HEK293 (cell line): ENCODE results near the gene TENT4B.

ENCODE experiments used
- FEZF1 ChIP-seq: fragments of 450-650 bp; formaldehyde crosslinking; IDR thresholded peaks from 2 replicates; pipeline ENCODE4 v1.5.1; 2016; ENCODE audit warnings: missing biosample characterization, missing genetic modification characterization
- GFI1B ChIP-seq: fragments of 450-650 bp; formaldehyde crosslinking; IDR thresholded peaks from 2 replicates; pipeline ENCODE4 v1.5.1; 2016; ENCODE audit warnings: missing biosample characterization, missing genetic modification characterization
- IKZF3 ChIP-seq: fragments of 450-650 bp; IDR thresholded peaks from 2 replicates; pipeline ENCODE4 v1.5.0; 2018; ENCODE audit warnings: missing biosample characterization, mild to moderate bottlenecking, missing genetic modification characterization, moderate library complexity
- KLF10 ChIP-seq: fragments of 450-650 bp; IDR thresholded peaks from 2 replicates; pipeline ENCODE4 v1.5.1; 2018; ENCODE audit warnings: missing biosample characterization, mild to moderate bottlenecking, missing genetic modification characterization
- KLF16 ChIP-seq: fragments of 450-650 bp; formaldehyde crosslinking; IDR thresholded peaks from 2 replicates; pipeline ENCODE4 v1.5.1; 2017; ENCODE audit warnings: missing biosample characterization, missing genetic modification characterization
- MYNN ChIP-seq: fragments of 450-650 bp; formaldehyde crosslinking; IDR thresholded peaks from 2 replicates; pipeline ENCODE4 v1.5.1; 2016; ENCODE audit warnings: missing biosample characterization, missing genetic modification characterization, borderline replicate concordance
- ZBTB21 ChIP-seq: fragments of 450-650 bp; formaldehyde crosslinking; IDR thresholded peaks from 2 replicates; pipeline ENCODE4 v1.5.1; 2017; ENCODE audit warnings: missing biosample characterization, missing genetic modification characterization
- ZBTB49 ChIP-seq: fragments of 450-650 bp; formaldehyde crosslinking; IDR thresholded peaks from 2 replicates; pipeline ENCODE4 v1.5.1; 2016; ENCODE audit warnings: missing biosample characterization, missing genetic modification characterization, low read depth
- ZFP37 ChIP-seq: fragments of 450-650 bp; formaldehyde crosslinking; IDR thresholded peaks from 2 replicates; pipeline ENCODE4 v1.5.1; 2016; ENCODE audit warnings: missing biosample characterization, missing genetic modification characterization
- ZNF140 ChIP-seq: fragments of 450-650 bp; formaldehyde crosslinking; IDR thresholded peaks from 2 replicates; pipeline ENCODE4 v1.5.1; 2016; ENCODE audit warnings: missing biosample characterization, missing genetic modification characterization
- ZNF169 ChIP-seq: fragments of 450-650 bp; formaldehyde crosslinking; IDR thresholded peaks from 2 replicates; pipeline ENCODE4 v1.5.1; 2016; ENCODE audit warnings: missing biosample characterization, missing genetic modification characterization
- ZNF175 ChIP-seq: fragments of 450-650 bp; formaldehyde crosslinking; IDR thresholded peaks from 2 replicates; pipeline ENCODE4 v1.5.1; 2016; ENCODE audit warnings: missing biosample characterization, missing genetic modification characterization
- ZNF23 ChIP-seq: fragments of 450-650 bp; formaldehyde crosslinking; IDR thresholded peaks from 2 replicates; pipeline ENCODE4 v1.5.1; 2016; ENCODE audit warnings: missing biosample characterization, missing genetic modification characterization, borderline replicate concordance
- ZNF239 ChIP-seq: fragments of 450-650 bp; formaldehyde crosslinking; IDR thresholded peaks from 2 replicates; pipeline ENCODE4 v1.5.1; 2016; ENCODE audit warnings: missing biosample characterization, missing genetic modification characterization
- ZNF274 ChIP-seq, 2 experiments: fragments of 200-500 bp in 1 of 2; fragments of 450-650 bp in 1 of 2; sonication (Bioruptor generic) in 1 of 2; formaldehyde crosslinking in 1 of 2; IDR thresholded peaks; 2 replicates each; pipeline versions ENCODE4 v1.5.1 to v1.6.1; 2014 to 2016; ENCODE audit warnings: borderline replicate concordance in 1 of 2, inconsistent platforms in 1 of 2, low read length in 1 of 2, missing biosample characterization in 1 of 2, missing genetic modification characterization in 1 of 2
- ZNF302 ChIP-seq: fragments of 450-650 bp; formaldehyde crosslinking; IDR thresholded peaks from 2 replicates; pipeline ENCODE4 v1.5.1; 2016; ENCODE audit warnings: missing biosample characterization, missing genetic modification characterization, low read depth
- ZNF350 ChIP-seq: fragments of 450-650 bp; formaldehyde crosslinking; IDR thresholded peaks from 2 replicates; pipeline ENCODE4 v1.5.0; 2017; ENCODE audit warnings: missing biosample characterization, mild to moderate bottlenecking, missing genetic modification characterization
- ZNF354C ChIP-seq: fragments of 450-650 bp; formaldehyde crosslinking; IDR thresholded peaks from 2 replicates; pipeline ENCODE4 v1.5.1; 2016; ENCODE audit warnings: missing biosample characterization, missing genetic modification characterization, low read depth, borderline replicate concordance
- ZNF37A ChIP-seq: fragments of 450-650 bp; IDR thresholded peaks from 2 replicates; pipeline ENCODE4 v1.5.1; 2018; ENCODE audit warnings: missing biosample characterization, missing genetic modification characterization
- ZNF521 ChIP-seq: fragments of 450-650 bp; formaldehyde crosslinking; IDR thresholded peaks from 2 replicates; pipeline ENCODE4 v1.5.1; 2017; ENCODE audit warnings: missing biosample characterization, mild to moderate bottlenecking, missing genetic modification characterization
- ZNF549 ChIP-seq: fragments of 450-650 bp; IDR thresholded peaks from 2 replicates; pipeline ENCODE4 v1.5.1; 2018; ENCODE audit warnings: missing biosample characterization, missing genetic modification characterization, mild to moderate bottlenecking, inconsistent platforms, moderate library complexity
- ZNF558 ChIP-seq: fragments of 450-650 bp; formaldehyde crosslinking; IDR thresholded peaks from 2 replicates; pipeline ENCODE4 v1.5.1; 2016; ENCODE audit warnings: missing biosample characterization, missing genetic modification characterization
- ZNF571 ChIP-seq: fragments of 450-650 bp; formaldehyde crosslinking; IDR thresholded peaks from 2 replicates; pipeline ENCODE4 v1.5.0; 2017; ENCODE audit warnings: missing biosample characterization, missing genetic modification characterization
- ZNF600 ChIP-seq: fragments of 450-650 bp; formaldehyde crosslinking; IDR thresholded peaks from 2 replicates; pipeline ENCODE4 v1.5.1; 2016; ENCODE audit warnings: missing biosample characterization, missing genetic modification characterization
- ZNF626 ChIP-seq: fragments of 450-650 bp; sonication (Bioruptor Pico); formaldehyde crosslinking; IDR thresholded peaks from 2 replicates; pipeline ENCODE4 v1.5.1; 2018; ENCODE audit warnings: missing biosample characterization, missing genetic modification characterization, inconsistent platforms
- ZNF658 ChIP-seq: fragments of 450-650 bp; formaldehyde crosslinking; IDR thresholded peaks from 2 replicates; pipeline ENCODE4; 2016; ENCODE audit warnings: missing biosample characterization, missing genetic modification characterization
- ZNF670 ChIP-seq: fragments of 450-650 bp; formaldehyde crosslinking; IDR thresholded peaks from 2 replicates; pipeline ENCODE4 v1.5.1; 2016; ENCODE audit warnings: missing biosample characterization, missing genetic modification characterization, low read depth
- ZNF768 ChIP-seq: fragments of 450-650 bp; formaldehyde crosslinking; IDR thresholded peaks from 2 replicates; pipeline ENCODE4 v1.5.1; 2018; ENCODE audit warnings: missing biosample characterization, mild to moderate bottlenecking, missing genetic modification characterization
- ZNF777 ChIP-seq: fragments of 450-650 bp; formaldehyde crosslinking; IDR thresholded peaks from 2 replicates; pipeline ENCODE4 v1.5.1; 2017; ENCODE audit warnings: missing biosample characterization, missing genetic modification characterization, borderline replicate concordance
- ZNF791 ChIP-seq: fragments of 450-650 bp; formaldehyde crosslinking; IDR thresholded peaks from 2 replicates; pipeline ENCODE4 v1.5.1; 2016; ENCODE audit warnings: missing biosample characterization, missing genetic modification characterization
- ZXDB ChIP-seq: fragments of 450-650 bp; formaldehyde crosslinking; IDR thresholded peaks from 2 replicates; pipeline ENCODE4 v1.5.1; 2016; ENCODE audit warnings: missing biosample characterization, missing genetic modification characterization
- TF ChIP-seq, protein P1 (sequence below): fragments of 450-650 bp; formaldehyde crosslinking; IDR thresholded peaks from 2 replicates; pipeline ENCODE4 v1.5.1; 2016; ENCODE audit warnings: missing biosample characterization, missing genetic modification characterization
- TF ChIP-seq, protein P2 (sequence below): fragments of 450-650 bp; formaldehyde crosslinking; conservative IDR thresholded peaks from 2 replicates; pipeline ENCODE4 v1.5.1; 2016; ENCODE audit warnings: low read depth, missing biosample characterization, missing genetic modification characterization

TENT4B gene

DNA sequence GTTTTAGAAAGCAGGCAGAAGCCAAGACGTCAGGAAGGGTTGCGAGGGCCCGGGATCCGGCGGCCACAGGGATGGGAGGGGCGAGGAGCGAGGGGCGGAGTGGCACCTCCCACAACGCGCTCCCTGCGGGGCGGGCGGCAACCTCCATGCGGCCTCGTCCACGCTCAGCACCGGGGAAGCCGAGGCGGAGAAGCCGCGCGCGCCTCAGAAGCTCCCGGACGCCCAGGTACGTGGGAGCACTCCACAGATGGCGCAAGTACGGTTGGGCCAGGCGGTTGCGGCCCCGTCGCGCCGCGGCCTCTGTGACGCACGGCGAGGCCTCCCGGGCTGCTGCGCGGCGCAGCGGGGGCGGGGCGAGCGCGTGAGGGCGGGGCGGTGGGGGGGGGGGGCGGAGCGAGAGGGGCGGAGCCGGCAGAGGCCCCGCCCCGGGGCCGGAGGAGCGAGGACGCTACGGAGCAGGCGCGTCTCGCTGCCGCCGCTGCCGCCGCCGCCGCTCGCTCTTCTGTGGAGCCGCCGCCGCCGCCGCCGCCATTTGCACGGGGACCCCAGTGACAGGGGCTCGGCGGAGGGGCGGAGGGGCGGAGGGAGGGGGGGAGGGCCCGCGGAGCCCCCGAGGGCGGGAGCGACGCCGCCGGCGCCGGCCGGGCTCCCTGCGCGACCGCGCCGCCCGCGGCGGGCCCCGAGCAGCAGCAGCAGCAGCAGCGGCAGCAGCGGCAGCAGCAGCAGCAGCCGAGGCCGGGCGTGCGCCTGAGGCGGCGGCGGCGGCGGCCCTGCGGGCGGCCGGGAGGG is at the start of gene TENT4B (continued):
- no peak for TF ChIP-seq ZNF354C (tag by site-specific recombination)
- TF ChIP-seq ZNF350 (tag by site-specific recombination), result no peak
- TF ChIP-seq ZNF558 (tag by site-specific recombination), result no peak
- no peak for TF ChIP-seq MYNN (tag by site-specific recombination)
- no peak for TF ChIP-seq ZNF175 (tag by site-specific recombination)
- no peak for TF ChIP-seq ZNF549 (tag by site-specific recombination)
- TF ChIP-seq ZNF23 (tag by site-specific recombination), result no peak
- 0 out of 2 replicates have a peak, but pooled peaks have one; percentile 61 for TF ChIP-seq ZNF239
- TF ChIP-seq ZNF626 (tag by site-specific recombination), result 0 out of 2 replicates have a peak, but pooled peaks have one; percentile 20
- no peak for TF ChIP-seq ZNF777
- TF ChIP-seq ZNF274 (IDR thresholded peaks at IDR 0.05; ENCODE audit: low read length), result no peak
- TF ChIP-seq ZNF274 (tag by site-specific recombination; IDR thresholded peaks at IDR 0.05; ENCODE audit: borderline replicate concordance), result no peak
- TF ChIP-seq ZFP37 (tag by site-specific recombination), result no peak
- TF ChIP-seq KLF10, result peak; percentile 46; the same call in 1 of the 2 replicates
- TF ChIP-seq ZNF670 (tag by site-specific recombination), result no peak
- TF ChIP-seq ZBTB49 (tag by site-specific recombination), result no peak
- no peak for TF ChIP-seq ZNF571 (tag by site-specific recombination)
- TF ChIP-seq ZNF658 (tag by site-specific recombination), result no peak
- TF ChIP-seq IKZF3 (tag by site-specific recombination), result no peak
- TF ChIP-seq ZNF600 (tag by site-specific recombination), result no peak
- TF ChIP-seq ZNF791 (tag by site-specific recombination), result no peak
- no peak for TF ChIP-seq ZNF768 (tag by site-specific recombination)
- no peak for TF ChIP-seq ZNF169 (tag by site-specific recombination)
- no peak for TF ChIP-seq ZNF140 (tag by site-specific recombination)
- TF ChIP-seq ZNF302 (tag by site-specific recombination), result no peak
- TF ChIP-seq ZBTB21 (tag by site-specific recombination), result no peak
- TF ChIP-seq, protein P1, sequence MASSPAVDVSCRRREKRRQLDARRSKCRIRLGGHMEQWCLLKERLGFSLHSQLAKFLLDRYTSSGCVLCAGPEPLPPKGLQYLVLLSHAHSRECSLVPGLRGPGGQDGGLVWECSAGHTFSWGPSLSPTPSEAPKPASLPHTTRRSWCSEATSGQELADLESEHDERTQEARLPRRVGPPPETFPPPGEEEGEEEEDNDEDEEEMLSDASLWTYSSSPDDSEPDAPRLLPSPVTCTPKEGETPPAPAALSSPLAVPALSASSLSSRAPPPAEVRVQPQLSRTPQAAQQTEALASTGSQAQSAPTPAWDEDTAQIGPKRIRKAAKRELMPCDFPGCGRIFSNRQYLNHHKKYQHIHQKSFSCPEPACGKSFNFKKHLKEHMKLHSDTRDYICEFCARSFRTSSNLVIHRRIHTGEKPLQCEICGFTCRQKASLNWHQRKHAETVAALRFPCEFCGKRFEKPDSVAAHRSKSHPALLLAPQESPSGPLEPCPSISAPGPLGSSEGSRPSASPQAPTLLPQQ (tag by site-specific recombination), result peak; percentile 72; the same call in 1 of the 2 replicates
- TF ChIP-seq FEZF1, result no peak
- TF ChIP-seq ZNF521, result no peak
- peak; percentile 91 for TF ChIP-seq KLF16 (tag by site-specific recombination)
- no peak for TF ChIP-seq ZNF37A
- TF ChIP-seq ZXDB (tag by site-specific recombination), result peak; percentile 90
- TF ChIP-seq, protein P2, sequence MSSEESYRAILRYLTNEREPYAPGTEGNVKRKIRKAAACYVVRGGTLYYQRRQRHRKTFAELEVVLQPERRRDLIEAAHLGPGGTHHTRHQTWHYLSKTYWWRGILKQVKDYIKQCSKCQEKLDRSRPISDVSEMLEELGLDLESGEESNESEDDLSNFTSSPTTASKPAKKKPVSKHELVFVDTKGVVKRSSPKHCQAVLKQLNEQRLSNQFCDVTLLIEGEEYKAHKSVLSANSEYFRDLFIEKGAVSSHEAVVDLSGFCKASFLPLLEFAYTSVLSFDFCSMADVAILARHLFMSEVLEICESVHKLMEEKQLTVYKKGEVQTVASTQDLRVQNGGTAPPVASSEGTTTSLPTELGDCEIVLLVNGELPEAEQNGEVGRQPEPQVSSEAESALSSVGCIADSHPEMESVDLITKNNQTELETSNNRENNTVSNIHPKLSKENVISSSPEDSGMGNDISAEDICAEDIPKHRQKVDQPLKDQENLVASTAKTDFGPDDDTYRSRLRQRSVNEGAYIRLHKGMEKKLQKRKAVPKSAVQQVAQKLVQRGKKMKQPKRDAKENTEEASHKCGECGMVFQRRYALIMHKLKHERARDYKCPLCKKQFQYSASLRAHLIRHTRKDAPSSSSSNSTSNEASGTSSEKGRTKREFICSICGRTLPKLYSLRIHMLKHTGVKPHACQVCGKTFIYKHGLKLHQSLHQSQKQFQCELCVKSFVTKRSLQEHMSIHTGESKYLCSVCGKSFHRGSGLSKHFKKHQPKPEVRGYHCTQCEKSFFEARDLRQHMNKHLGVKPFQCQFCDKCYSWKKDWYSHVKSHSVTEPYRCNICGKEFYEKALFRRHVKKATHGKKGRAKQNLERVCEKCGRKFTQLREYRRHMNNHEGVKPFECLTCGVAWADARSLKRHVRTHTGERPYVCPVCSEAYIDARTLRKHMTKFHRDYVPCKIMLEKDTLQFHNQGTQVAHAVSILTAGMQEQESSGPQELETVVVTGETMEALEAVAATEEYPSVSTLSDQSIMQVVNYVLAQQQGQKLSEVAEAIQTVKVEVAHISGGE (tag by site-specific recombination), result 0 out of 2 replicates have a peak, but pooled peaks have one; percentile 11
- TF ChIP-seq GFI1B (tag by site-specific recombination), result no peak
